ENCODE measurements around the gene RPAP2. TPM values are rescaled to one million over a fixed set of nuclear protein-coding genes. Genes with fewer than 3 reads are reported as not detected.

Gene RPAP2
- total RNA-seq, 6 experiments from 2014 or later = 7.1 to 12.7 (median 11.1) TPM

DNA sequence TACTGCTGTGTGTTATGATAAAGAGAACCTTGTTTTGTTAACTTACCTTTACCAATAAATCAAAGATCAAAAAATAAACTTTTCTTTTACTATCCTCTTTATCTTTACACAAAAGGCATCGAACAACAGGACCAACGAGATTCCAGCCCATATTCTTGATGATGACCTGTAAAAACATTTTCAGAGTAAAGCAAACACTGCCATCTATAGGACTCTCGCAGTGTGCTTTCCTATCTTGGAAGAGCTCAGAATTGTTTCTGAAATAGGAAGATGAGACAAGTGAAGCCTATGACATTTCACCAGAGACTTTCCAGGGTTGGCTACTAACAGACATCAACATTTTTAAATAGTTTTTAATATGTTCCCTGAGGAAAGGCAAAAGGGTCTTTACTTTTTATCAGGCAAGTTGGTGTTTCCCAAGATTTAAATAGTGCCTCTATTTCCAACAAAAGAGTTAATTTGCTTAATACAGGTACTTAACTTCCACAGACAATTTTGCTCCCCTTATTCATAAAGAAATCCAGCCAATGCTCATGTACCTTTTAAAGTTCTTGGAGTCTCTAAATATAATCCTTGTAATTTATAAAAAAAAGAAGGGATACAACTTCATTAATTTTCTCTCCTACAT is 7.4 kb upstream of the RPAP2 start:
- no peaks in the 10 kb centered on the region for H3K27me3 ChIP-seq
- intact Hi-C loops (cut with DNase I) = no loop called here
- H3K4me3 ChIP-seq = no peak overlapping the region
- no peaks in the 10 kb centered on the region for H3K4me1 ChIP-seq
- H3K9me3 ChIP-seq = no peaks in the 10 kb centered on the region
- no peak overlapping the region for H3K27ac ChIP-seq
- H3K36me3 ChIP-seq = peaks cover 0 to 5% (median 0%) of the 10 kb centered on the region in 4 donors
- ATAC-seq = peak; percentile 66 to 80 (median 66)
- DNase-seq = no peak
- TF ChIP-seq POLR2A (IDR thresholded peaks at IDR 0.05) (no peak), CTCF (IDR thresholded peaks at IDR 0.05) (peak; percentile 32 to 72 (median 56))
- WGBS (ENCODE audit: insufficient coverage, low coverage, low lambda C conversion rate, missing lambda C conversion rate) = 17% methylated on average over 3 of the region's 3 CpGs

DNA sequence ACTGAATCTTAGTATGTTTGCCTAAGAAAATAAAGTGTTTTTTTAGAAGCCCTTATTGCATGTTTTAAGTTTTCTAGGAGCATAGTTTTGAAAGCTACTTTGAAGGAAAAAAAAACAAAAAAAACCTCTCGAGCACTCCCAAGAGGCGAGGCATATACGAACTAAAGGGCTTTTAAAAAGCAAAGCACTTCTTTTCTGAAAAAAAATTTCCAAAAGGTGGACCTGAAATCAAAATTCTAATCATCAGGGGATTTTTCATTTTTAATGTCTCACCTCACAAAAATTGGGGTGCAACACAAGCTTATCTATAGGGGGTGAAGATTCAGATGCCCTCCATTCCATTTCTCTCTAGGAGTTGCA is 666 bp upstream of the RPAP2 start:
- Histone ChIP-seq H3K36me3 (no peaks in the 10 kb centered on the region), H3K27me3 (no peaks in the 10 kb centered on the region), H3K9me3 (no peaks in the 10 kb centered on the region), H3K27ac (peak overlapping the region; percentile 84 to 94 (median 87)), H3K4me1 (peaks cover 0 to 13% (median 0%) of the 10 kb centered on the region in 4 donors), H3K4me3 (peak overlapping the region; percentile 74 to 89 (median 82))
- TF ChIP-seq CTCF (IDR thresholded peaks at IDR 0.05) (peak in 1 of 4 donors; percentile 5), POLR2A (IDR thresholded peaks at IDR 0.05) (no peak)
- ATAC-seq (peak in 2 of 4 donors; percentile 4 to 6), DNase-seq (no peak)
- WGBS (ENCODE audit: insufficient coverage, low coverage, low lambda C conversion rate, missing lambda C conversion rate) = 3% methylated on average over 3 of the region's 3 CpGs
- intact Hi-C loops (cut with DNase I) = no loop called here

DNA sequence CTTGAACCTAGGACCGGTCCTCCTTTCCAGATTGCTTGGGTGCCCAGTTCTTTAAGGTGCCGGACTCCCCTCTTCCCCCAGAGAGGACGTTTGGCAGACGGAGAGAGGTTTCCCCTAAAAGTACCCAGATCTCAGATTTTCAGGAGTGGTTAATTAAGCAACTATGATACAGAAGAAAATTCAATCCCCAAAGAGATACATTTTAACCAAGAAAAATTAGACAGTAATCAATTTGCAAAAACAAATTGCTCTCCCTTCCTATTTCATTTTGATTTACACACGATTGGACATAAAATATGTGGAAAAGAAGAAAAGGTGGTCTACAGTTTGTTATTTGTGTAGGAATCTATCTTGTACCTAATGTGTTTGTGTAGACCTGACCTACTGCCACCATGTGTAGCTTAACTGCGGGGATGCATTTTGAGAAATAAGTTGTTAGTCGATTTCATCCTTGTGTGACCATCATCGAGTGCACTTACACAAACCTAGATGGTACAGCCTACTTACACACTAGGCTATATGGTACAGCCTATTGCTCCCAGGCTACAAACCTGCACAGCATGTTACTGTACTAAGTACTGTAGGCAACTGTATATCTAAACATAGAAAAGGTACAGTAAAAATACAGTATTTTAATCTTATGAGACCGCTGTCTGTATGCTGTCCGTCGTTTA is 755 bp downstream of the RPAP2 start:
- ATAC-seq = no peak
- no peak for DNase-seq

GRCh38 chr1:92301021-92301420 is 2.2 kb downstream of the RPAP2 start:
- ATAC-seq (no peak), DNase-seq (no peak)
- no peak overlapping the region for H3K27ac ChIP-seq
- peaks cover 0 to 22% (median 2%) of the 10 kb centered on the region in 4 donors for H3K36me3 ChIP-seq
- no peak overlapping the region for H3K4me3 ChIP-seq
- H3K4me1 ChIP-seq = peaks cover 0 to 13% (median 0%) of the 10 kb centered on the region in 4 donors
- no peak for TF ChIP-seq POLR2A (IDR thresholded peaks at IDR 0.05)
- no peak for TF ChIP-seq CTCF (IDR thresholded peaks at IDR 0.05)
- H3K27me3 ChIP-seq = no peaks in the 10 kb centered on the region
- intact Hi-C loops (cut with DNase I) = no loop called here
- H3K9me3 ChIP-seq = no peaks in the 10 kb centered on the region
- WGBS (ENCODE audit: insufficient coverage, low coverage, low lambda C conversion rate, missing lambda C conversion rate) = 98% methylated on average over 4 of the region's 5 CpGs

More for the DNA sequence above, 755 bp downstream of the RPAP2 start:
- Histone ChIP-seq H3K4me3 (peak overlapping the region; percentile 74 to 89 (median 82)), H3K9me3 (no peaks in the 10 kb centered on the region), H3K4me1 (peaks cover 0 to 13% (median 0%) of the 10 kb centered on the region in 4 donors), H3K36me3 (peaks cover 0 to 10% (median 2%) of the 10 kb centered on the region in 4 donors), H3K27ac (peak overlapping the region; percentile 84 to 94 (median 87)), H3K27me3 (no peaks in the 10 kb centered on the region)
- 66% methylated on average over 7 of the region's 11 CpGs for WGBS (ENCODE audit: insufficient coverage, low coverage, low lambda C conversion rate, missing lambda C conversion rate)
- TF ChIP-seq POLR2A (IDR thresholded peaks at IDR 0.05) (no peak), CTCF (IDR thresholded peaks at IDR 0.05) (no peak)
- intact Hi-C loops (cut with DNase I) = no loop called here

Data from right lobe of liver (tissue), 6 donors.